Ureter (tissue), 1 donor: Measurements from ENCODE around the gene NCOA3. TPM values are rescaled to one million over a fixed set of nuclear protein-coding genes. Genes with fewer than 3 reads are reported as not detected.
"Not testable (repeated sequence)": the region's sequence is repeated elsewhere in the genome, so short reads cannot be mapped to it uniquely, and the experiment has no call there.

ENCODE experiments used
- DNase-seq: peaks from one replicate; pipeline ENCODE4 v3.0.0-alpha.2; 2020; ENCODE audit warnings: low spot score
- total RNA-seq: library from RNA; stranded (reverse); gene quantifications from one replicate; pipeline ENCODE4 v1.2.4, GENCODE V29; 2023
- donor health status: DM: yes; HTN: yes; CAD: no.

NCOA3 gene
- total RNA-seq, 1 donor from 2014 or later, result 60.0 TPM

- no peak for DNase-seq
These were observed 33.2 kb upstream of the NCOA3 start for GRCh38 chr20:47468290-47469050.

- DNase-seq, result no peak
These were observed 26.2 kb upstream of the NCOA3 start for GRCh38 chr20:47475419-47476044.

GRCh38 chr20:47476452-47476851 lies 25.2 kb upstream of the NCOA3 start:
- no peak for DNase-seq

GRCh38 chr20:47479093-47479492 lies 22.6 kb upstream of the NCOA3 start:
- no peak for DNase-seq

- DNase-seq, result no peak
These were observed 22.2 kb upstream of the NCOA3 start for GRCh38 chr20:47479506-47479905.

GRCh38 chr20:47480239-47480638 lies 21.4 kb upstream of the NCOA3 start:
- no peak for DNase-seq

- no peak for DNase-seq
These were observed 21.0 kb upstream of the NCOA3 start for GRCh38 chr20:47480705-47481104.

GRCh38 chr20:47481330-47482216 lies 20.1 kb upstream of the NCOA3 start:
- DNase-seq, result no peak

GRCh38 chr20:47482705-47483104 lies 19.0 kb upstream of the NCOA3 start:
- no peak for DNase-seq

- DNase-seq, result no peak
These were observed 17.4 kb upstream of the NCOA3 start for GRCh38 chr20:47484303-47484702.

- peak; percentile 65 for DNase-seq
These were observed 14.3 kb upstream of the NCOA3 start for GRCh38 chr20:47487175-47487917.

- no peak for DNase-seq
These were observed 12.2 kb upstream of the NCOA3 start for GRCh38 chr20:47489448-47489872.

- DNase-seq, result no peak
These were observed 10.9 kb upstream of the NCOA3 start for GRCh38 chr20:47490795-47491194.

GRCh38 chr20:47492284-47492683 lies 9.4 kb upstream of the NCOA3 start:
- no peak for DNase-seq

GRCh38 chr20:47493175-47493962 lies 8.3 kb upstream of the NCOA3 start:
- peak; percentile 92 for DNase-seq

GRCh38 chr20:47493963-47494293 lies 7.8 kb upstream of the NCOA3 start:
- DNase-seq, result no peak

- not testable (repeated sequence) for DNase-seq
These were observed 7.1 kb upstream of the NCOA3 start for GRCh38 chr20:47494606-47495005.

- DNase-seq, result no peak
These were observed 5.6 kb upstream of the NCOA3 start for GRCh38 chr20:47496118-47496517.

- no peak for DNase-seq
These were observed 3.1 kb upstream of the NCOA3 start for GRCh38 chr20:47498606-47499005.

GRCh38 chr20:47499053-47499452 lies 2.6 kb upstream of the NCOA3 start:
- no peak for DNase-seq

- DNase-seq, result not testable (repeated sequence)
These were observed 1.6 kb upstream of the NCOA3 start for GRCh38 chr20:47500082-47500481.
